Uterus (tissue), 2 donors: Measurements from ENCODE around the gene LRRTM1.

Source experiments
- CTCF ChIP-seq, 4 experiments: fragments of 200-600 bp in 2 of 4; fragments of 450-650 bp in 2 of 4; sonication (generic) in 2 of 4; IDR thresholded peaks; one replicate each; pipeline ENCODE4 v1.5.1; 2016 to 2019; ENCODE audit warnings: antibody characterized with exemption in 4 of 4, mild to moderate bottlenecking in 2 of 4, moderate library complexity in 1 of 4
- POLR2A ChIP-seq, 2 donors: fragments of 450-650 bp; IDR thresholded peaks; one replicate each; pipeline ENCODE4 v1.6.1; 2016; ENCODE audit warnings: antibody characterized with exemption in 2 of 2, mild to moderate bottlenecking in 1 of 2, moderate library complexity in 1 of 2

GRCh38 chr2:80348078-80348477, 43.5 kb upstream of the LRRTM1 start:
- TF ChIP-seq CTCF (IDR thresholded peaks at IDR 0.05) = no peak
- no peak for TF ChIP-seq POLR2A (IDR thresholded peaks at IDR 0.05)
